IMR-90 (cell line): ENCODE results near the gene MICAL2.

Source experiments
- BHLHE40 ChIP-seq: fragments of 150-350 bp; IDR thresholded peaks from 2 replicates; pipeline ENCODE4 v1.6.1; 2016; ENCODE audit warnings: mild to moderate bottlenecking, low read depth, low read length
- CEBPB ChIP-seq: IDR thresholded peaks from 2 replicates; pipeline ENCODE4 v1.6.1; 2012; ENCODE audit warnings: low read depth, low read length, improper control_type of control experiment
- MXI1 ChIP-seq: IDR thresholded peaks from 2 replicates; pipeline ENCODE4 v1.6.1; 2012; ENCODE audit warnings: low read depth, mild to moderate bottlenecking, low read length, moderate library complexity, borderline replicate concordance
- SMC3 ChIP-seq: fragments of 150-350 bp; IDR thresholded peaks from 2 replicates; pipeline ENCODE4 v1.6.1; 2016; ENCODE audit warnings: low read depth, mild to moderate bottlenecking, antibody characterized with exemption, low read length, moderate library complexity
- TF ChIP-seq, protein P1 (sequence below): conservative IDR thresholded peaks from 2 replicates; pipeline ENCODE4 v1.5.1; 2012; ENCODE audit warnings: mild to moderate bottlenecking, low read depth, low read length, improper control_type of control experiment

DNA sequence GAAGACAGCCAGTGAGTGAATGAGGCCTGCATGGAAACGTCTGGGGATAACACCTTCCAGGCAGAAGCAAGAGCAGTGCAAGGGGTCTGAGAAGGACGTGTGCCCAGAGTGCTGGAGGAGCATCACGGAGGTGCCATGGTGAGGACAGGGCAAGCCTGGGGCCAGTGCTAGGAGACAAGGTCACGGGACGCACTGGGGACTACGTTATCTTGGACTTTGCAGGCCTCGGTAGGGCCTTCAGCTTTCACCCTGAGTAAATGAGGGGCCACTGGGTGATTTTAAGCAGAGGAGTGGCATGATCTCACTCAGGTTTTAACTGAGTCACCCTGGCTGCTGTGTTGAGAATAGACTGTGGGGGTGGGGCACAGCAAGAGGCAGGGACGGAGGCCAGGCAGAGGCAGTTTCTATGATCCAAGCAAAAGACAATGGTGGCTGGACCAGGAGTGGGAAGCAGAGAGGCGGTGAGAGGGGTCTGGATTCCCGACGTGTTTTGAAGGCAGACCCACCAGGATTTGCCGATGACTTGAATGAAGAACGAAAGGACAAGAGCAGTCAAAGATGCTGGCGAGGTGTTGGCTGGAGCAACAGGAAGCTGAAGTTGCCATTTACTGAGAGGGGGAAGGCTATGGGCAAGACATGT lies 164.3 kb downstream of the MICAL2 start:
- no peak for TF ChIP-seq CEBPB
- no peak for TF ChIP-seq MXI1
- TF ChIP-seq, protein P1, sequence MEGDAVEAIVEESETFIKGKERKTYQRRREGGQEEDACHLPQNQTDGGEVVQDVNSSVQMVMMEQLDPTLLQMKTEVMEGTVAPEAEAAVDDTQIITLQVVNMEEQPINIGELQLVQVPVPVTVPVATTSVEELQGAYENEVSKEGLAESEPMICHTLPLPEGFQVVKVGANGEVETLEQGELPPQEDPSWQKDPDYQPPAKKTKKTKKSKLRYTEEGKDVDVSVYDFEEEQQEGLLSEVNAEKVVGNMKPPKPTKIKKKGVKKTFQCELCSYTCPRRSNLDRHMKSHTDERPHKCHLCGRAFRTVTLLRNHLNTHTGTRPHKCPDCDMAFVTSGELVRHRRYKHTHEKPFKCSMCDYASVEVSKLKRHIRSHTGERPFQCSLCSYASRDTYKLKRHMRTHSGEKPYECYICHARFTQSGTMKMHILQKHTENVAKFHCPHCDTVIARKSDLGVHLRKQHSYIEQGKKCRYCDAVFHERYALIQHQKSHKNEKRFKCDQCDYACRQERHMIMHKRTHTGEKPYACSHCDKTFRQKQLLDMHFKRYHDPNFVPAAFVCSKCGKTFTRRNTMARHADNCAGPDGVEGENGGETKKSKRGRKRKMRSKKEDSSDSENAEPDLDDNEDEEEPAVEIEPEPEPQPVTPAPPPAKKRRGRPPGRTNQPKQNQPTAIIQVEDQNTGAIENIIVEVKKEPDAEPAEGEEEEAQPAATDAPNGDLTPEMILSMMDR: no peak
- no peak for TF ChIP-seq SMC3
- no peak for TF ChIP-seq BHLHE40
